Activated naive CD4-positive, alpha-beta T cell treated with anti-CD3 and anti-CD28 coated beads, Interleukin-2, amount 10 ng/mL, durations not matched to agents 7 days and 5 days (primary cell): ENCODE results near the gene TLR8.
A peak's percentile ranks its signal among the peaks of the same experiment; 100 is the strongest.

ENCODE experiments used
- CTCF ChIA-PET: fragments of 350-600 bp; sonication (Branson Sonifier 250); formaldehyde crosslinking; loops from one replicate; lab custom pipeline; 2021; ENCODE audit warnings: antibody characterized with exemption; lab: Charles Lee
- DNase-seq: peaks from one replicate; pipeline ENCODE4 v3.0.0-alpha.2; 2020
- H3K27ac Mint-ChIP-seq: one replicate; pipeline ENCODE4 v1.8.0; 2021; ENCODE audit warnings: mild to moderate bottlenecking, moderate library complexity, mixed read lengths
- H3K27me3 Mint-ChIP-seq: one replicate; pipeline ENCODE4 v1.8.0; 2021; ENCODE audit warnings: mild to moderate bottlenecking, mixed read lengths
- H3K36me3 Mint-ChIP-seq: one replicate; pipeline ENCODE4 v1.8.0; 2021; ENCODE audit warnings: mixed read lengths
- H3K4me1 Mint-ChIP-seq: one replicate; pipeline ENCODE4 v1.8.0; 2021; ENCODE audit warnings: mixed read lengths
- H3K4me3 Mint-ChIP-seq: one replicate; pipeline ENCODE4 v1.8.0; 2021; ENCODE audit warnings: mild to moderate bottlenecking, moderate library complexity, mixed read lengths
- H3K9me3 Mint-ChIP-seq: one replicate; pipeline ENCODE4 v1.8.0; 2021; ENCODE audit warnings: mixed read lengths

The TLR8 gene

DNA sequence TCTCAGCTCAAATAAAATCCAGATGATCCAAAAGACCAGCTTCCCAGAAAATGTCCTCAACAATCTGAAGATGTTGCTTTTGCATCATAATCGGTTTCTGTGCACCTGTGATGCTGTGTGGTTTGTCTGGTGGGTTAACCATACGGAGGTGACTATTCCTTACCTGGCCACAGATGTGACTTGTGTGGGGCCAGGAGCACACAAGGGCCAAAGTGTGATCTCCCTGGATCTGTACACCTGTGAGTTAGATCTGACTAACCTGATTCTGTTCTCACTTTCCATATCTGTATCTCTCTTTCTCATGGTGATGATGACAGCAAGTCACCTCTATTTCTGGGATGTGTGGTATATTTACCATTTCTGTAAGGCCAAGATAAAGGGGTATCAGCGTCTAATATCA is 18.7 kb upstream of the TLR8 start:
- H3K4me3 Mint-ChIP-seq: no peak overlapping the region
- CTCF ChIA-PET: interaction anchor here (0.7 kb wide), 1 partner anchor 73 kb away, joined by 3 read pairs; no protein-coding TSS in a partner anchor
- no peak for DNase-seq
- H3K9me3 Mint-ChIP-seq: no peaks in the 10 kb centered on the region
- H3K27ac Mint-ChIP-seq: no peak overlapping the region
- peaks cover 8% of the 10 kb centered on the region for H3K27me3 Mint-ChIP-seq
- H3K36me3 Mint-ChIP-seq: peaks cover 4% of the 10 kb centered on the region
- H3K4me1 Mint-ChIP-seq: peaks cover 35% of the 10 kb centered on the region

DNA sequence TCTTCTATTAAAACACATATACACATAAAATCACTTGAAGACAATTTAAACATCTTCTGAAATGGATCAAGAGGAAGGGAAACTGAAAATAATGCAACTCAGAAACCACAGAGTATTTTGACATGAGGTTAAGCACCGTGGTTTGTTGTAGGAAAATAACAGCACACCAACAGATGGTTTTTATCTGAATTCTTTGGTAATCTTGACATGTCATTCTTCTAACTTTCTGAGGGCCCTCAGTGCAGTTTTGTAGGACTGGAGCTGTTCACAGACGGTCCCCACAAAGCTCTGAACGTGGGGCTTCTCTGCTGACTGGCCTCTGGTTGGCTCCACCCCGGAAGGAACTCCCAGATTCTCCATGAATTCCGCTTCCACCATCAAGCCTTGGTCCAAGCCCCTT is 16.0 kb upstream of the TLR8 start:
- Mint-ChIP-seq H3K36me3 (peaks cover 4% of the 10 kb centered on the region), H3K4me3 (peak overlapping the region; percentile 7), H3K4me1 (peaks cover 50% of the 10 kb centered on the region), H3K27me3 (peaks cover 8% of the 10 kb centered on the region), H3K27ac (peak overlapping the region; percentile 95), H3K9me3 (no peaks in the 10 kb centered on the region)
- CTCF ChIA-PET: interaction anchor here (0.5 to 13.4 kb wide), 3 partner anchors 77 to 389 kb away, joined by 3 to 146 read pairs (median 3); no protein-coding TSS in a partner anchor
- DNase-seq: peak; percentile 24

DNA sequence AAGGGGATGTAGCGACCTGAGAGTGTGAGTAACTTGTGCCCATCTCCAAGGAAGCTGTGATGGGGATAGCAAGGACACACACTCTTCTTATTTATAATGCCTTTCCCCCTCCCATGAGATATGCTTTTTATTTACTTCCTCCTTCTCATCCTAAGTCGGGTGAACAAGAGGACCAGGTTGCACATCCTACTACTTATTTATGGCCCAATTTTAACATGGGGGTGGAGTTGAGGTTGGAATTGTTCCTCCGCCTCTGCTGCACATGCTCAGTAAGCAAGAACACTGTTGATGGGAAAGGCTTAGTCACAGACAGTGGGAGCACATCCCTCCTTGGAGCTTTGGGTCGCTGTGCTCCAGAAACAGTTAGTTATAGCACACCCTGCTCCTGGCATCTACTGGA is 15.2 kb upstream of the TLR8 start:
- Mint-ChIP-seq H3K4me1 (peaks cover 50% of the 10 kb centered on the region), H3K36me3 (peaks cover 4% of the 10 kb centered on the region), H3K9me3 (no peaks in the 10 kb centered on the region), H3K27ac (peak overlapping the region; percentile 95), H3K4me3 (no peak overlapping the region), H3K27me3 (peaks cover 4% of the 10 kb centered on the region)
- CTCF ChIA-PET: interaction anchor here (13.4 kb wide), 1 partner anchor 77 kb away, joined by 146 read pairs; no protein-coding TSS in a partner anchor
- no peak for DNase-seq

DNA sequence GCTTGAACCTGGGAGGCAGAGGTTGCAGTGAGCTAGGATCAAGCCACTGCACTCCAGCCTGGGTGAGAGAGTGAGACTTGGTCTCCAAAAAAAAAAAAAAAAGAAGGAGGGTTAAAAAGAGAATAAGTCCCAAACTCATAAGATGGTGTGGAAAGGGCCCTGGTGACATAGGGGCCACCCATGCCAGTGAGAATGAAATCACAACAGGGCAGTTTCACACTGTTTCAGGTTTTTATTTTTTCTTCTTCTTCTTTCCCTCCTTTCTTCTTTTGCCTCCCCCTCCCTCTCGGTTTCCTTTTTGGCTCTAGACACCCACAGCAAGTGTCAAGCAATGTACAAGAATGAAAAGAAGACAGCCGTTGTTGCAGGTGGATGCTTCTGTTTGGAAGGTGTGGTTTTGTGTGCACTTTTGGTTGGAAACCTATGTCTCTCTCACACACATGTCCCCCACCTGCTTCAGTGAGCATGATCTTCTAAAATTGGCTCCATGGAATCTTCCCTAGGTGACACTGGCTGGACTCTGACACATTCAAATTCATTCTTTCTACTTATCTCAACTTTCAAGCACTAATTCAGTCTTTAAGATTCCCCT is 14.4 kb upstream of the TLR8 start:
- Mint-ChIP-seq H3K36me3 (peaks cover 4% of the 10 kb centered on the region), H3K27me3 (peaks cover 4% of the 10 kb centered on the region), H3K27ac (peak overlapping the region; percentile 71), H3K4me1 (peaks cover 50% of the 10 kb centered on the region), H3K9me3 (no peaks in the 10 kb centered on the region), H3K4me3 (no peak overlapping the region)
- CTCF ChIA-PET: interaction anchor here (13.4 kb wide), 1 partner anchor 78 kb away, joined by 146 read pairs; no protein-coding TSS in a partner anchor
- DNase-seq: peak; percentile 27

DNA sequence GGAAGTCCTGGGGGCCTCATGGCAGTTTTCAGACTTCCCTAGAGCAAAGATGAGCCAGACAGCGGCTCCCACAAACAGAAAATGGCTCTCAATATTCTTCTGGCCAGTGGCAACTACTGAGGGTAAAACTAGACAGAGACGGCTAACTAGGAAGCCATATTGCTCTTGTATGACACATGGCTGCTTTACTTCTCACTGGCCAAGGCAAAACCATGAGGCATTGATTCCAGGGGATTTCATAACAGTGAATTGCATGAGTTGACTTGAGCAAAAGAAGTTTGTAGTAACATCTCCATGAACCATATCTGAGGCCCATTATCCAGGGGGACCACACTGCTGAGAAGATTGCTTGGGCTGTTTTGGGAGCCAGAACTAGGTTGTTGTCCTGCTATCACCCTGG is 13.7 kb upstream of the TLR8 start:
- no peak overlapping the region for H3K27ac Mint-ChIP-seq
- CTCF ChIA-PET: interaction anchor here (1.3 to 13.4 kb wide), 3 partner anchors 11 to 89 kb away, joined by 3 to 146 read pairs (median 5); no protein-coding TSS in a partner anchor
- DNase-seq: no peak
- peaks cover 2% of the 10 kb centered on the region for H3K27me3 Mint-ChIP-seq
- H3K4me3 Mint-ChIP-seq: no peak overlapping the region
- H3K9me3 Mint-ChIP-seq: no peaks in the 10 kb centered on the region
- H3K36me3 Mint-ChIP-seq: peaks cover 4% of the 10 kb centered on the region
- H3K4me1 Mint-ChIP-seq: peaks cover 50% of the 10 kb centered on the region

DNA sequence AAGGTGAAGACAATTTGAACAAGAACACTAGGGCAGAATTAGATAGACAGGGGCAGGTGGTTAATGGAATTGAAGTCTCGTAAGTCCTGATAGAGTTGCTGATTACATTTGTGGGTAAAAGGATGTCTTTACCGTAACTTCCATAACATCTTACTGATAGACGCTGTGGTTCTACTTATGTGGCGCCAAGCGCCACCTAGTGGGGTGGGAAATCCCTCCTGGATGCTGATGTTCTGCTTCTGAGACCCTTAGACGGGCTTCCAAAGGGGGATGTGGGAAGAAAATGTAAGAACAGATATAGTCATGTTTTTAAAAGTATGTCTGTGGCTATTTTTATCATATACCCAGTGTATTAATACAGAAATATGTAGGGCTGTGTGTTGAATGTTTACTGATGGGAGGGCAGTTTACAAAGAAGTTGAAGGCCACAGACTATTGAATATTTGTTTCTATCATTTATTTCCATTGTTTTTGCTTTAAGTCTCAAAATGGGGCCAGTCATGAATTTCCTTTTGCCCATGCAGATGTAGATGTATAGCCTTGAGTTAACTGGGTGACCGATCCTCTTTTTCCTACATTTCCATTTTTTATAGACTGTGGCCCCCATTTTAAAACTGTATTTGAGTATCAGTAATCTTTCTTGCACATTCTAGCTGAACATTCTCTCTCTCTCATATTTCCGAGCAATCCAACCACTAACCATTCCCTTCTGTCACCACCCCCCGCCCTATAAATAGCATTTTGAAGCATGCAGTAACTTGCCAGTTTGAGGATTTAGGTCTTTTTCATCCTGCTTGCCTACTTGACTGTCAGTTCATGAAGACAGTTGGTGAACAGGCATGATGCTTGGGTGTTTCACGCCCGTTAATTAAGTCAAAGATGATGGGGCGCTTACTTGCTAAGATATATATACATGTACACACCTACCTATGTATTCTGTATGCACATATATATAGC is 12.1 kb upstream of the TLR8 start:
- H3K36me3 Mint-ChIP-seq: peaks cover 4% of the 10 kb centered on the region

DNA sequence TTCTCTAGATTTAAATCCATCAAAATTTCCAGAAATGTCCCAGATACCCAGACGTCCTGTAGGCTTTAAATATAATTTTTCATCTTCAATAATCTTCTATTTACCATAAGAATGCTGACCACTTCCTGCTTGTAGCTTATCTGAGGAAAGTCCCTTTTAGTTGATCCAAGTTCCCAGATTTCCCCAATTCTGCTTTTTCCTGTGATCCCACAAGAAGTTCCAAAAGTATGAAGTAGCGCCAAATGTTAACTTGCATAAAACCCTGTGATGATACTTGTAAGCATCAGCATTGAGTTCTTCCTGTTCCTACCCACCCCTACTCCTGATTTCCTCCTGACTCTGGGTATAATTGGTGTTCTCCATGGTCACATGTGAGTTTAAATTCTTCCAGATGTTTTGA is 10.6 kb upstream of the TLR8 start:
- Mint-ChIP-seq H3K27ac (no peak overlapping the region), H3K27me3 (no peaks in the 10 kb centered on the region), H3K4me3 (no peak overlapping the region), H3K36me3 (peaks cover 1% of the 10 kb centered on the region), H3K9me3 (no peaks in the 10 kb centered on the region), H3K4me1 (peaks cover 34% of the 10 kb centered on the region)
- CTCF ChIA-PET: interaction anchor here (1.3 to 13.4 kb wide), 3 partner anchors 82 to 105 kb away, joined by 3 to 146 read pairs (median 4); partner anchors contain the start of gene PRPS2
- no peak for DNase-seq

More for the DNA sequence above, 12.1 kb upstream of the TLR8 start:
- Mint-ChIP-seq H3K27me3 (no peaks in the 10 kb centered on the region), H3K4me3 (no peak overlapping the region), H3K9me3 (no peaks in the 10 kb centered on the region), H3K4me1 (peaks cover 49% of the 10 kb centered on the region), H3K27ac (no peak overlapping the region)
- CTCF ChIA-PET: interaction anchor here (0.7 to 13.4 kb wide), 8 partner anchors 9 to 594 kb away, joined by 3 to 146 read pairs (median 3); no protein-coding TSS in a partner anchor
- peak; percentile 67 for DNase-seq

DNA sequence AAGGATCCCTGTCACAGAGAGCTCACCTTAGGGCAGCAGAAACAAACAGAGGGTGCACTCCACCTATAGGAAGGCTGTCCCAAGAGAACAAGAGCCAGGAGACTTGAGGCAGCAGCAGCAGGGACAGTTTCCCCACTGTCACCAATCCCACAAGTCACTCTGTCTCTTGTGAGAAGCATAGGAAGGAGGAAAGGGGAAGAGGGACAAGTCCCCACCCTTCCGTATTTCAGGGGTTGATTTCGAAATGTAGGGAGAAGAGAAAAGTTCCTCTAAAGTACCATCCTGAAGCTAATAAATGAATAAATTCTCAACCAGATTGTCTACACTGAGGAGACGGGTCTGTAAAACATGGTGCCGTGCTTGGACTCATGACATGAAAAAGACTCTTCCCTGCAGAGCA is 9.5 kb upstream of the TLR8 start:
- Mint-ChIP-seq H3K27ac (no peak overlapping the region), H3K4me3 (no peak overlapping the region), H3K4me1 (peaks cover 25% of the 10 kb centered on the region), H3K9me3 (no peaks in the 10 kb centered on the region), H3K27me3 (peaks cover 4% of the 10 kb centered on the region), H3K36me3 (peaks cover 1% of the 10 kb centered on the region)
- no peak for DNase-seq
- CTCF ChIA-PET: interaction anchor here (0.8 to 13.4 kb wide), 2 partner anchors 83 to 195 kb away, joined by 3 to 146 read pairs; no protein-coding TSS in a partner anchor

DNA sequence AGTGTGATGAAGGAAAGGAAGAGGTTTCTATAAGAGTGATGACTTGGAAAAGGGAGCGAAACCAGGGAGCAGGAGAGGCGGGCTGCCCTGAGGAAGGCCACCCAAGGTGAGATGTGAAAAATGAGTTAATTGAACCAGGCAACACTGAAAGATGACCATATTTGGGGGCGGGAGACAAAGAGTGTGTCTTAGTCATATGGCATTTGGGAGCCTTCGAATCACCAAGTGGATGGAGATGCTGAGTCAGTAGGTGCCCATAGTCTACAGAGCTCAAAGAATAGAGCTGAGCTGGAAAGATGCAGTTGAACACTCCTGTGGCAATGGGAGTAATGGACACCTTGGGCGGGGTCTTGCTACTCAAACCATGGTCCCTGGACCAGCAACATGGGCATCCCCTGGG is 8.3 kb upstream of the TLR8 start:
- Mint-ChIP-seq H3K4me1 (peaks cover 14% of the 10 kb centered on the region), H3K36me3 (no peaks in the 10 kb centered on the region), H3K4me3 (no peak overlapping the region), H3K27ac (no peak overlapping the region), H3K27me3 (peaks cover 4% of the 10 kb centered on the region), H3K9me3 (no peaks in the 10 kb centered on the region)
- CTCF ChIA-PET: interaction anchor here (13.4 kb wide), 1 partner anchor 84 kb away, joined by 146 read pairs; no protein-coding TSS in a partner anchor
- DNase-seq: no peak

DNA sequence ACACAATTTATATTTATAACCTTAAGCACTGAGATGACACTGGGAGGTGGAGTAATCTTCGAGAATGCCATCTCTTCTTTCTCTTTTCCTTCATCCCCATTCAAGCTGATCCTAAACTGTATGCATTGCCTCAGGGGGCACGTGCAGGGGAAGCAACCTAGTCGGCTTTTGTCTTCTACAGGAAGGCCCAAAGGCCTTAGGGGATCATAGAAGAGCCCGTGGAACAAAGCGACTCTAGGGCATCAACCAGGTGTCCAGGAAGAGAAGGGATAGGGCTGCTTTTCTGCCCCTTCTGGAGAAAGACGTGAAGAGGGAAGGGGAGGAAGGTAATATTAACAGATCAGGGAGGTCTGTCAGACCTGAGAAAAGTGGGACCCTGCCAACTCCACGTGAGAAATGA is 6.9 kb upstream of the TLR8 start:
- H3K27me3 Mint-ChIP-seq: peaks cover 4% of the 10 kb centered on the region
- H3K4me3 Mint-ChIP-seq: no peak overlapping the region
- no peak overlapping the region for H3K27ac Mint-ChIP-seq
- CTCF ChIA-PET: interaction anchor here (2.5 to 13.4 kb wide), 2 partner anchors 86 to 198 kb away, joined by 5 to 146 read pairs; no protein-coding TSS in a partner anchor
- DNase-seq: no peak
- no peaks in the 10 kb centered on the region for H3K9me3 Mint-ChIP-seq
- H3K4me1 Mint-ChIP-seq: peaks cover 3% of the 10 kb centered on the region
- no peaks in the 10 kb centered on the region for H3K36me3 Mint-ChIP-seq

DNA sequence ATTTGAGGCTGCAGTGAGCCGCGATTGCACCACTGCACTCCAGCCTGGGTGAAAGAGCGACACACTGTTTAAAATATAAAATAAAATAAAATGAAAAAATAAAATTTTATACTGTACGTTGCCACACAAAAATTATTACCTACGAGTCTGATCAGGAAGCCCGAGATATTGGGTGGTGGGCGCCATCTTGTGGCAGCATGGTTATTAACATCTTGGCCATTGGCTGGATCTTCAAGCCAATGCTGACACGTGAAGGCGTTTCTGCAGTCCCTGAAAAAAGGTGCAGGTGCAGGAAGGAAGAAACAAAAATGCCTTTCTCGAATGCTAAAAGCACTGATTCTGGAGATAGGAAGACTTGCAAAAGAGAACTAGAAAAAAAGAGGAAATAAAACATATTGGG is 4.9 kb upstream of the TLR8 start:
- H3K9me3 Mint-ChIP-seq: no peaks in the 10 kb centered on the region
- H3K36me3 Mint-ChIP-seq: no peaks in the 10 kb centered on the region
- CTCF ChIA-PET: interaction anchor here (0.7 to 13.4 kb wide), 11 partner anchors 10 to 200 kb away, joined by 3 to 146 read pairs (median 3); no protein-coding TSS in a partner anchor
- H3K27ac Mint-ChIP-seq: no peak overlapping the region
- H3K4me1 Mint-ChIP-seq: peaks cover 3% of the 10 kb centered on the region
- H3K4me3 Mint-ChIP-seq: no peak overlapping the region
- DNase-seq: peak; percentile 80
- H3K27me3 Mint-ChIP-seq: peaks cover 4% of the 10 kb centered on the region

DNA sequence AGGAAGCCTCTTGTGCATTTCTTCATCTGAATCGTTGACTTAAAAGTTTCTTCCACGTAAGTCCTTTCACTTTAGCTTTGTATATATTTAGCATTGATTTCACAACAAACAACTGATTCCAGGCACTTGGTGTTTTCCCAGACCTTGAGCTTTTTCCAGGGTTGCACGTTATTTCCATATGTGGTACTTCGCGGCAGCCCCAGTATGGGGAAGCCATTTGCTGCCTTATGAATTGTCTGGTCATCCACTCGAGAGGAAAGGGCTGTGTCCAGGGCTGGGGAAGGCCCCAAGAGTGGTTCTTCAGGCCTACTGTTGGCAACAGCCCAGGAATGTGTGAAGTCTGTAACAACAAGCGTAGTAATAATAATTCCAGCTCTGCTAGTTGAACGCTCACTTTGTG is 2.8 kb upstream of the TLR8 start:
- Mint-ChIP-seq H3K36me3 (no peaks in the 10 kb centered on the region), H3K27me3 (peaks cover 4% of the 10 kb centered on the region), H3K9me3 (no peaks in the 10 kb centered on the region), H3K4me3 (no peak overlapping the region), H3K27ac (no peak overlapping the region), H3K4me1 (peaks cover 3% of the 10 kb centered on the region)
- CTCF ChIA-PET: interaction anchor here (1.3 to 2.2 kb wide), 4 partner anchors 10 to 202 kb away, joined by 5 to 10 read pairs (median 6); no protein-coding TSS in a partner anchor
- DNase-seq: no peak

DNA sequence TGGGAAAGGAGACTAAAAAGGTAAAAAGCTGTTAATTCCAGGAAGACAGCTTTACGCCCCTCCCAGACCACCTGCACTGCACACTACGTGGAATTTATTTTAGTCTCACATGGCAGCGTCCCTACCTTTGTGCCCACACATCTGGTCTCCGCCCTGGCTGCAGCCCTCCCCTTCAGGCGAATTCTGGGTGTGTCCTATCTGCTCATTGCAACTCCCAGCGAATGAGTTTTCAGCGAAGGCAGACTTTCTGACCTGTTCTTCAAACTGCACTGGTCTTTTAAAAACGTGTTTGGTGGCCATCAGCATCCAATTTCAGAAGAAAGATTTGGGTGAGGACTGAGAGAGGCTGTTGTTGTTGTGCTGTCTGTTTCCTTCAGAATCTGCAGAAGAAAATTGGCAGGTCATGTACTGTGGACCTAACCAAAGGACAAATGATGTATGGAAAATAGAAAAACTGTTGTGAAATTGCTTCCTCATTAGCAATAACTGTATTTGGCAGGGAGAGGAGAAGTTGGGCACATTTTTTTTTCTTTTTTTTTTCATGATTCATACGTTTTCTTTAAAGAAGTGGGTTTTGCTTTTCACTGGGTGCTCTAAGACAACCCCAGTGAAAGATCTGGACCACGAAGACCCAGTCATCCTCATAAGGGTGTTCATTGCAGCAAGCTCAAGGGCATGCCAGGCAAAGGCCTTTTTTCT is 4.2 kb downstream of the TLR8 start:
- Mint-ChIP-seq H3K27ac (no peak overlapping the region), H3K4me3 (no peak overlapping the region), H3K9me3 (no peaks in the 10 kb centered on the region), H3K36me3 (no peaks in the 10 kb centered on the region), H3K4me1 (peaks cover 17% of the 10 kb centered on the region), H3K27me3 (no peaks in the 10 kb centered on the region)
- CTCF ChIA-PET: interaction anchor here (0.9 kb wide), 1 partner anchor 182 kb away, joined by 3 read pairs; no protein-coding TSS in a partner anchor
- DNase-seq: no peak
